Sigmoid colon (tissue), 7 donors: ENCODE results near the gene OR10A4. TPM values are rescaled to one million over a fixed set of nuclear protein-coding genes. Genes with fewer than 3 reads are reported as not detected.
"Not testable (repeated sequence)": the region's sequence is repeated elsewhere in the genome, so short reads cannot be mapped to it uniquely, and the experiment has no call there.

Experiments used
- DNase-seq: peaks from one replicate; pipeline ENCODE4 v3.0.0-alpha.2; 2019
- H3K27ac ChIP-seq, 4 donors: fragments of 200-600 bp; sonication (generic); one replicate each; pipeline ENCODE4 v1.5.1; 2016 to 2019; ENCODE audit warnings: mild to moderate bottlenecking in 1 of 4
- H3K27me3 ChIP-seq, 3 donors: fragments of 200-600 bp; sonication (generic); one replicate each; pipeline ENCODE4 v1.5.1; 2019; ENCODE audit warnings: mild to moderate bottlenecking in 1 of 3
- H3K36me3 ChIP-seq, 4 donors: fragments of 200-600 bp; sonication (generic); one replicate each; pipeline ENCODE4 v1.5.1; 2016 to 2019
- H3K4me1 ChIP-seq, 4 donors: fragments of 200-600 bp; sonication (generic); one replicate each; pipeline ENCODE4 v1.5.1; 2017 to 2019
- H3K4me3 ChIP-seq, 4 donors: fragments of 200-600 bp; sonication (generic); one replicate each; pipeline ENCODE4 v1.5.1; 2017 to 2019; ENCODE audit warnings: mild to moderate bottlenecking in 2 of 4, moderate library complexity in 1 of 4
- H3K9me3 ChIP-seq, 4 donors: fragments of 200-600 bp in 3 of 4; sonication (generic) in 3 of 4; one replicate each; pipeline versions ENCODE4 v1.5.1 to v1.6.1; 2013 to 2019
- CTCF ChIP-seq, 4 experiments: fragments of 450-650 bp in 3 of 4; fragments of 200-600 bp in 1 of 4; IDR thresholded peaks; one replicate each; pipeline ENCODE4 v1.5.1; 2016 to 2019; ENCODE audit warnings: antibody characterized with exemption in 4 of 4, mild to moderate bottlenecking in 3 of 4, moderate library complexity in 2 of 4
- EP300 ChIP-seq, 4 donors: sonication (generic); formaldehyde crosslinking; IDR thresholded peaks; one replicate each; pipeline ENCODE4 v1.6.1; 2017; ENCODE audit warnings: antibody characterized with exemption in 4 of 4
- POLR2A ChIP-seq, 2 donors: fragments of 450-650 bp; IDR thresholded peaks; one replicate each; pipeline ENCODE4 v1.6.1; 2016; ENCODE audit warnings: antibody characterized with exemption in 2 of 2, mild to moderate bottlenecking in 2 of 2, moderate library complexity in 2 of 2
- POLR2AphosphoS5 ChIP-seq, 4 donors: sonication (generic); formaldehyde crosslinking; IDR thresholded peaks; one replicate each; pipeline ENCODE4 v1.6.1; 2017; ENCODE audit warnings: antibody characterized with exemption in 4 of 4
- WGBS, 2 donors: extraction: QIAGEN DNeasy Blood & Tissue Kit; methylation state at CpG; one replicate each; pipeline ENCODE4 v1.1.7; 2013; 5-methylcytosine and 5-hydroxymethylcytosine counted together
- intact Hi-C: fragments of 100-400 bp; cut with DNase I; formaldehyde crosslinking; loops from one replicate; pipeline ENCODE4 v1.15.1; 2023
- polyA plus RNA-seq, 3 donors: library from polyadenylated mRNA; stranded (reverse); fragments of 200-250 nt; gene quantifications; one replicate each; pipeline ENCODE4 v1.2.3, GENCODE V29; 2013
- total RNA-seq, 4 donors: library from RNA; depleted of rRNA; stranded (reverse); fragments of >200 nt; gene quantifications; one replicate each; pipeline ENCODE4 v1.1.0, GENCODE V29; 2016
- donor health status: healthy with polysubstance abuse.
- donor health status: Bipolar disorder and iron deficiency.
- donor health status: healthy.

The OR10A4 gene
- total and polyA plus RNA-seq, 7 donors = not detected

GRCh38 chr11:6875761-6876160, 664 bp upstream of the OR10A4 start:
- 83 to 89% methylated on average over 2 of the region's 2 CpGs for WGBS, 2 donors

GRCh38 chr11:6876914-6877313, 489 bp downstream of the OR10A4 start:
- TF ChIP-seq EP300 (IDR thresholded peaks at IDR 0.05) (no peak), POLR2AphosphoS5 (IDR thresholded peaks at IDR 0.05) (no peak)
- Histone ChIP-seq H3K4me3 (no peak overlapping the region), H3K27me3 (no peaks in the 10 kb centered on the region), H3K4me1 (no peaks in the 10 kb centered on the region), H3K36me3 (no peaks in the 10 kb centered on the region), H3K27ac (no peak overlapping the region), H3K9me3 (peaks cover 0 to 3% (median 0%) of the 10 kb centered on the region in 4 donors)
- no peak for DNase-seq
- intact Hi-C loops = no loop called here
- WGBS, 2 donors = 71 to 91% methylated on average over 3 of the region's 3 CpGs

More at GRCh38 chr11:6875761-6876160, 664 bp upstream of the OR10A4 start:
- H3K4me1 ChIP-seq = no peaks in the 10 kb centered on the region
- H3K27me3 ChIP-seq = no peaks in the 10 kb centered on the region
- H3K27ac ChIP-seq = no peak overlapping the region
- no peaks in the 10 kb centered on the region for H3K36me3 ChIP-seq
- no peak overlapping the region for H3K4me3 ChIP-seq
- intact Hi-C loops = no loop called here
- DNase-seq = no peak
- peaks cover 0 to 3% (median 0%) of the 10 kb centered on the region in 4 donors for H3K9me3 ChIP-seq
- TF ChIP-seq EP300 (IDR thresholded peaks at IDR 0.05) (no peak), POLR2AphosphoS5 (IDR thresholded peaks at IDR 0.05) (no peak), POLR2A (IDR thresholded peaks at IDR 0.05) (no peak), CTCF (IDR thresholded peaks at IDR 0.05) (no peak)

GRCh38 chr11:6882751-6883150, 6.3 kb downstream of the OR10A4 start:
- no peak for DNase-seq
- Histone ChIP-seq H3K9me3 (no peaks in the 10 kb centered on the region), H3K27ac (no peak overlapping the region), H3K36me3 (no peaks in the 10 kb centered on the region), H3K27me3 (no peaks in the 10 kb centered on the region), H3K4me3 (no peak overlapping the region), H3K4me1 (no peaks in the 10 kb centered on the region)
- intact Hi-C loops = no loop called here
- TF ChIP-seq CTCF (IDR thresholded peaks at IDR 0.05) (no peak), POLR2A (IDR thresholded peaks at IDR 0.05) (no peak), POLR2AphosphoS5 (IDR thresholded peaks at IDR 0.05) (no peak), EP300 (IDR thresholded peaks at IDR 0.05) (no peak)

- intact Hi-C loops, H3K27ac ChIP-seq, H3K27me3 ChIP-seq, H3K36me3 ChIP-seq, H3K9me3 ChIP-seq, H3K4me3 ChIP-seq, H3K4me1 ChIP-seq, DNase-seq: not testable (repeated sequence)
- 77 to 92% methylated on average over 5 of the region's 5 CpGs for WGBS, 2 donors
Observed at GRCh38 chr11:6887711-6888110, 11.3 kb downstream of the OR10A4 start.

- no peak for TF ChIP-seq CTCF (IDR thresholded peaks at IDR 0.05)
- TF ChIP-seq POLR2AphosphoS5 (IDR thresholded peaks at IDR 0.05) = no peak
- intact Hi-C loops = no loop called here
- no peaks in the 10 kb centered on the region for H3K36me3 ChIP-seq
- H3K4me3 ChIP-seq = no peak overlapping the region
- H3K27me3 ChIP-seq = no peaks in the 10 kb centered on the region
- peaks cover 0 to 3% (median under 1%) of the 10 kb centered on the region in 4 donors for H3K9me3 ChIP-seq
- no peaks in the 10 kb centered on the region for H3K4me1 ChIP-seq
- DNase-seq = no peak
- H3K27ac ChIP-seq = no peak overlapping the region
- 77 to 90% methylated on average over 4 of the region's 4 CpGs for WGBS, 2 donors
Observed at GRCh38 chr11:6888830-6889229, 12.4 kb downstream of the OR10A4 start.

- Histone ChIP-seq H3K4me1 (no peaks in the 10 kb centered on the region), H3K27me3 (no peaks in the 10 kb centered on the region), H3K36me3 (no peaks in the 10 kb centered on the region), H3K4me3 (no peak overlapping the region), H3K27ac (no peak overlapping the region), H3K9me3 (peaks cover 0 to 3% (median under 1%) of the 10 kb centered on the region in 4 donors)
- DNase-seq = no peak
- 80 to 82% methylated on average over 1 of the region's 1 CpG for WGBS, 2 donors
- TF ChIP-seq CTCF (IDR thresholded peaks at IDR 0.05) = no peak
- no peak for TF ChIP-seq POLR2AphosphoS5 (IDR thresholded peaks at IDR 0.05)
- intact Hi-C loops = no loop called here
Observed at GRCh38 chr11:6889835-6890234, 13.4 kb downstream of the OR10A4 start.
